Activated naive CD8-positive, alpha-beta T cell treated with anti-CD3 and anti-CD28 coated beads, Interleukin-2, amount 50 U/mL, for 16 hours (primary cell): ENCODE measurements around the gene CENPM.

Experiments
- DNase-seq: peaks from one replicate; pipeline ENCODE4 v3.0.0-alpha.2; 2020; ENCODE audit warnings: low read depth, low spot score

CENPM gene

GRCh38 chr22:41946629-41947423 is at the start of gene CENPM:
Gene CENPM (minus strand): TSS chr22:41947152. CDS start chr22:41947076, 76 bp downstream.
- DNase-seq: peak; percentile 79

- DNase-seq: no peak
Observed at GRCh38 chr22:41995211-41995610, 48.3 kb upstream of the CENPM start.

- no peak for DNase-seq
Observed at GRCh38 chr22:41992496-41992895, 45.5 kb upstream of the CENPM start.

- no peak for DNase-seq
Observed at GRCh38 chr22:41991111-41991510, 44.2 kb upstream of the CENPM start.

GRCh38 chr22:41989246-41989645 is 42.3 kb upstream of the CENPM start:
- DNase-seq: no peak

GRCh38 chr22:41987276-41987675 is 40.3 kb upstream of the CENPM start:
- no peak for DNase-seq

GRCh38 chr22:41983513-41984405 is 36.8 kb upstream of the CENPM start:
- DNase-seq: no peak

- no peak for DNase-seq
Observed at GRCh38 chr22:41982865-41983264, 35.9 kb upstream of the CENPM start.

GRCh38 chr22:41979423-41980250 is 32.7 kb upstream of the CENPM start:
- DNase-seq: no peak

GRCh38 chr22:41978732-41979131 is 31.8 kb upstream of the CENPM start:
- no peak for DNase-seq

GRCh38 chr22:41976961-41977566 is 30.1 kb upstream of the CENPM start:
- no peak for DNase-seq

GRCh38 chr22:41976070-41976901 is 29.3 kb upstream of the CENPM start:
- DNase-seq: no peak

GRCh38 chr22:41975299-41976069 is 28.5 kb upstream of the CENPM start:
- DNase-seq: no peak

- no peak for DNase-seq
Observed at GRCh38 chr22:41974691-41975290, 27.8 kb upstream of the CENPM start.

- DNase-seq: no peak
Observed at GRCh38 chr22:41971431-41971830, 24.5 kb upstream of the CENPM start.

GRCh38 chr22:41970601-41971000 is 23.6 kb upstream of the CENPM start:
- no peak for DNase-seq

GRCh38 chr22:41969110-41969646 is 22.2 kb upstream of the CENPM start, which contains the start of gene SEPTIN3:
Gene SEPTIN3 (plus strand): TSS chr22:41969443. CDS start chr22:41971493, 2,050 bp downstream.
- DNase-seq: no peak

- no peak for DNase-seq
Observed at GRCh38 chr22:41968601-41969000, 21.6 kb upstream of the CENPM start.
